HepG2 (cell line): ENCODE data around the gene POLH. TPM values are rescaled to one million over a fixed set of nuclear protein-coding genes. Genes with fewer than 3 reads are reported as not detected.

ENCODE experiments used
- AGO2 ChIP-seq: fragments of 200-400 bp; formaldehyde crosslinking; optimal IDR thresholded peaks from 2 replicates; pipeline ENCODE3; 2017; ENCODE audit warnings: mild to moderate bottlenecking, low read depth, low read length, moderate library complexity
- GMEB1 ChIP-seq: sonication (generic); formaldehyde crosslinking; IDR thresholded peaks from 2 replicates; pipeline ENCODE4 v1.5.1; 2020; ENCODE audit warnings: missing genetic modification reagents, mild to moderate bottlenecking, borderline replicate concordance
- HMG20B ChIP-seq: conservative IDR thresholded peaks from 2 replicates; pipeline ENCODE4 v1.6.1; 2016; ENCODE audit warnings: missing genetic modification reagents, missing compliant biosample characterization
- KDM3A ChIP-seq: IDR thresholded peaks from 2 replicates; pipeline ENCODE4 v1.6.1; 2018; ENCODE audit warnings: low read depth, missing compliant biosample characterization
- MEIS2 ChIP-seq: sonication (generic); formaldehyde crosslinking; IDR thresholded peaks from 2 replicates; pipeline ENCODE4 v1.9.0; 2021; ENCODE audit warnings: mild to moderate bottlenecking, missing genetic modification reagents
- MLXIP ChIP-seq: sonication (generic); formaldehyde crosslinking; IDR thresholded peaks from 2 replicates; pipeline ENCODE4 v1.9.0; 2021; ENCODE audit warnings: missing genetic modification reagents, borderline replicate concordance
- NAIF1 ChIP-seq: sonication (generic); formaldehyde crosslinking; IDR thresholded peaks from 2 replicates; pipeline ENCODE4 v1.5.0; 2020; ENCODE audit warnings: mild to moderate bottlenecking, missing genetic modification reagents, borderline replicate concordance
- ZFAT ChIP-seq: sonication (generic); formaldehyde crosslinking; conservative IDR thresholded peaks from 2 replicates; pipeline ENCODE4 v1.8.1; 2023; ENCODE audit warnings: missing genetic modification reagents, inconsistent platforms
- ZNF121 ChIP-seq: sonication (generic); formaldehyde crosslinking; IDR thresholded peaks from 2 replicates; pipeline ENCODE4 v1.5.0; 2020; ENCODE audit warnings: mild to moderate bottlenecking, missing genetic modification reagents
- ZNF282 ChIP-seq: fragments of 450-650 bp; IDR thresholded peaks from 2 replicates; pipeline ENCODE4 v1.6.1; 2018; ENCODE audit not compliant: partially characterized antibody
- ZNF318 ChIP-seq: sonication (generic); formaldehyde crosslinking; IDR thresholded peaks from 2 replicates; pipeline ENCODE4 v1.4.0; 2020; ENCODE audit warnings: mild to moderate bottlenecking, missing genetic modification reagents
- ZNF510 ChIP-seq: sonication (generic); formaldehyde crosslinking; IDR thresholded peaks from 2 replicates; pipeline ENCODE4 v1.4.0; 2020; ENCODE audit warnings: low read depth, mild to moderate bottlenecking, missing genetic modification reagents
- ZNF776 ChIP-seq: sonication (generic); formaldehyde crosslinking; IDR thresholded peaks from 2 replicates; pipeline ENCODE4 v1.4.0; 2020; ENCODE audit warnings: mild to moderate bottlenecking, missing genetic modification reagents
- polyA plus RNA-seq, 8 experiments: library from polyadenylated mRNA; depleted of rRNA in 3 of 8; stranded (reverse) in 7 of 8; unstranded in 1 of 8; fragments of >200 nt; fragmentation: Illumina TruSeq in 4 of 8; extraction: Trizol in 4 of 8; gene quantifications; 2 replicates each; pipeline versions ENCODE4 v1.2.1 to v1.2.3, GENCODE V29; 2011 to 2016; ENCODE audit warnings: low read depth in 4 of 8, missing spikeins in 1 of 8, mixed read lengths in 1 of 8; ENCODE audit not compliant: insufficient read depth in 1 of 8
- total RNA-seq, 5 experiments: library from RNA; depleted of rRNA; stranded (reverse); fragments of >200 nt; fragmentation: Illumina TruSeq; extraction: Trizol; gene quantifications; 2 replicates each; pipeline ENCODE4 v1.2.3, GENCODE V29; 2016; ENCODE audit warnings: low read depth in 1 of 5

POLH gene
- total and polyA plus RNA-seq, 2 of the 13 experiments (the other 11 are each of a cell fraction or from before 2014, with no cell fraction given): 11.6 to 25.0 TPM

GRCh38 chr6:43635387-43636307 lies 59.7 kb downstream of the POLH start, which contains the start of gene MAD2L1BP (continued):
- no peak; the same call in 1 of the 2 replicates for TF ChIP-seq ZNF318 (CRISPR knock-in tag)
- 0 out of 2 replicates have a peak, but pooled peaks have one; percentile 27 for TF ChIP-seq ZNF121 (CRISPR knock-in tag)
- no peak for TF ChIP-seq MEIS2 (CRISPR knock-in tag)
- TF ChIP-seq NAIF1 (CRISPR knock-in tag): peak; percentile 90
- TF ChIP-seq HMG20B (CRISPR knock-in tag): peak; percentile 81
- peak; percentile 76; the same call in 1 of the 2 replicates for TF ChIP-seq GMEB1
- peak; percentile 52; the same call in 1 of the 2 replicates for TF ChIP-seq KDM3A (CRISPR knock-in tag)
- TF ChIP-seq ZNF510 (CRISPR knock-in tag): peak; percentile 78; the same call in 1 of the 2 replicates
- 0 out of 2 replicates have a peak, but pooled peaks have one; percentile 88 for TF ChIP-seq MLXIP (CRISPR knock-in tag)
- peak; percentile 90; the same call in 1 of the 2 replicates for TF ChIP-seq ZNF776
- 0 out of 2 replicates have a peak, but pooled peaks have one; percentile 26 for TF ChIP-seq ZFAT (CRISPR knock-in tag)
- TF ChIP-seq ZNF282: no peak
- TF ChIP-seq AGO2: peak; percentile 34
